ENCODE results near the gene SMIM7. TPM values are rescaled to one million over a fixed set of nuclear protein-coding genes. Genes with fewer than 3 reads are reported as not detected.
"Not testable (repeated sequence)": the region's sequence is repeated elsewhere in the genome, so short reads cannot be mapped to it uniquely, and the experiment has no call there.

SMIM7 gene
- total RNA-seq, 4 donors from 2014 or later: 36.4 to 60.5 (median 49.8) TPM

DNA sequence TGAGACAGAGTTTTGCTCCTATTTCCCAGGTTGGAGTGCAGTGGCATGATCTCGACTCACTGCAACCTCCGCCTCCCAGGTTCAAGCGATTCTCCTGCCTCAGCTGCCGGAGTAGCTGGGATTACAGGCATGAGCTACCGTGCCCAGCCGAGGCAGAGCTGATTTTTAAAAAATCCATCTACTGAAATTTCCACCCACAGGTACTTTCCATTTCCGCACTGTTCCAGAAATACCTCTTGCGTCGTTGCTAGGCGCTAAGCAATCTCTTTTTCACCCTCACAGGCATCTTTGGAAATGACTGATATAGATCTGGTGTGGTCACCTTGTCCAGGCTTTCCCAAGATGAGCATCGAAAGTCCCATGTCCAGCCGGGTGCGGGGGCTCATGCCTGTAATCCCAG lies 10.3 kb upstream of the SMIM7 start:
- TF ChIP-seq POLR2A (IDR thresholded peaks at IDR 0.05): no peak
- Histone ChIP-seq H3K4me3 (no peak overlapping the region), H3K27ac (peak overlapping the region; percentile 100), H3K27me3 (no peaks in the 10 kb centered on the region), H3K9me3 (no peaks in the 10 kb centered on the region), H3K4me1 (peaks cover 36 to 41% of the 10 kb centered on the region in 2 donors), H3K36me3 (peaks cover 0 to 7% of the 10 kb centered on the region in 2 donors)
- intact Hi-C loops (cut with DNase I; ENCODE audit: low total_unique reads) (loop anchor here (2.0 to 5.0 kb wide), 2 partner anchors 57 to 1347 kb away; no protein-coding TSS in a partner anchor), in situ Hi-C loops (cut with MboI; ENCODE audit: low sequenced_read_pairs in 4 of 4) (no loop called here)
- ATAC-seq: no peak
- DNase-seq: no peak

DNA sequence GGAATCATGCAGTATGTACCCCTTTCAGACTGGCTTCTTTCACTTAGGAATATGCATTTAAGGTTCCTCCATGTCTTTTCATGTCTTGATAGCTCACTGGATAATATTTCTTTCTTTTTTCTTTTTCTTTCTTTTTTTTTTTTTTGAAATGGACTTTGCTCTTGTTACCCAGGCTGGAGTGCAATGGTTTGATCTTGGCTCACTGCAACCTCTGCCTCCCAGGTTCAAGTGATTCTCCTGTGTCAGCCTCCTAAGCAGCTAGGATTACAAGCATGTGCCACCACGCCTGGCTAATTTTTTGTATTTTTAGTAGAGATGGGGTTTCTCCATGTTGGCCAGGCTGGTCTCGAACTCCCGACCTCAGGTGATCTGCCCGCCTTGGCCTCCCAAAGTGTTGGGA lies 8.8 kb upstream of the SMIM7 start:
- in situ Hi-C loops (cut with MboI; ENCODE audit: low sequenced_read_pairs in 4 of 4); intact Hi-C loops (cut with DNase I; ENCODE audit: low total_unique reads): not testable (repeated sequence)

DNA sequence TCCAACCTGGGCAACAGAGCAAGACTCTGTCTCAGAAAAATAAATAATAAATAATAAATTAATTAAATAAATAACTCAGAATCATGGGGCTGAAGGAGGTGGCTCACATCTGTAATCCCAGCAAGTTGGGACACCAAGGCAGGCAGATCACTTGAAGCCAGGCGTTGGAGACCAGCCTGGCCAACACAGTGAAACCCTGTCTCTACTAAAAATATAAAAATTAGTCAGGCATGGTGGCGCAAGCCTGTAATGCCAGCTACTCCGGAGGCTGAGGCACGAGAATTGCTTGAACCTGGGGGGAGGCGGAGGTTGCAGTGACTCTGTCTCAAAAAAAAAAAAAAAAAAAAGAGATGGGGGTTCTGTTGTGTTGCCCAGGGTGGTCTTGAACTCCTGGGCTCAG lies 8.2 kb upstream of the SMIM7 start:
- peak overlapping the region; percentile 100 for H3K27ac ChIP-seq
- H3K27me3 ChIP-seq: no peaks in the 10 kb centered on the region
- H3K4me3 ChIP-seq: no peak overlapping the region
- peak; percentile 74 to 88 for DNase-seq
- H3K36me3 ChIP-seq: peaks cover 0 to 7% of the 10 kb centered on the region in 2 donors
- in situ Hi-C loops (cut with MboI; ENCODE audit: low sequenced_read_pairs in 4 of 4): no loop called here
- TF ChIP-seq, protein P1, sequence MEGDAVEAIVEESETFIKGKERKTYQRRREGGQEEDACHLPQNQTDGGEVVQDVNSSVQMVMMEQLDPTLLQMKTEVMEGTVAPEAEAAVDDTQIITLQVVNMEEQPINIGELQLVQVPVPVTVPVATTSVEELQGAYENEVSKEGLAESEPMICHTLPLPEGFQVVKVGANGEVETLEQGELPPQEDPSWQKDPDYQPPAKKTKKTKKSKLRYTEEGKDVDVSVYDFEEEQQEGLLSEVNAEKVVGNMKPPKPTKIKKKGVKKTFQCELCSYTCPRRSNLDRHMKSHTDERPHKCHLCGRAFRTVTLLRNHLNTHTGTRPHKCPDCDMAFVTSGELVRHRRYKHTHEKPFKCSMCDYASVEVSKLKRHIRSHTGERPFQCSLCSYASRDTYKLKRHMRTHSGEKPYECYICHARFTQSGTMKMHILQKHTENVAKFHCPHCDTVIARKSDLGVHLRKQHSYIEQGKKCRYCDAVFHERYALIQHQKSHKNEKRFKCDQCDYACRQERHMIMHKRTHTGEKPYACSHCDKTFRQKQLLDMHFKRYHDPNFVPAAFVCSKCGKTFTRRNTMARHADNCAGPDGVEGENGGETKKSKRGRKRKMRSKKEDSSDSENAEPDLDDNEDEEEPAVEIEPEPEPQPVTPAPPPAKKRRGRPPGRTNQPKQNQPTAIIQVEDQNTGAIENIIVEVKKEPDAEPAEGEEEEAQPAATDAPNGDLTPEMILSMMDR (IDR thresholded peaks at IDR 0.05 in 4 of 5, conservative IDR thresholded peaks at IDR 0.05 in 1 of 5): no peak
- TF ChIP-seq POLR2A (IDR thresholded peaks at IDR 0.05): peak; percentile 47 to 48
- no peaks in the 10 kb centered on the region for H3K9me3 ChIP-seq
- H3K4me1 ChIP-seq: peaks cover 36 to 37% of the 10 kb centered on the region in 2 donors
- intact Hi-C loops (cut with DNase I; ENCODE audit: low total_unique reads): no loop called here
- ATAC-seq: peak; percentile 36

More for the DNA sequence above, 8.8 kb upstream of the SMIM7 start:
- H3K27ac ChIP-seq: peak overlapping the region; percentile 100
- DNase-seq, ATAC-seq, H3K36me3 ChIP-seq, H3K9me3 ChIP-seq, H3K27me3 ChIP-seq, H3K4me3 ChIP-seq: not testable (repeated sequence)
- H3K4me1 ChIP-seq: peaks cover 39 to 42% of the 10 kb centered on the region in 2 donors

DNA sequence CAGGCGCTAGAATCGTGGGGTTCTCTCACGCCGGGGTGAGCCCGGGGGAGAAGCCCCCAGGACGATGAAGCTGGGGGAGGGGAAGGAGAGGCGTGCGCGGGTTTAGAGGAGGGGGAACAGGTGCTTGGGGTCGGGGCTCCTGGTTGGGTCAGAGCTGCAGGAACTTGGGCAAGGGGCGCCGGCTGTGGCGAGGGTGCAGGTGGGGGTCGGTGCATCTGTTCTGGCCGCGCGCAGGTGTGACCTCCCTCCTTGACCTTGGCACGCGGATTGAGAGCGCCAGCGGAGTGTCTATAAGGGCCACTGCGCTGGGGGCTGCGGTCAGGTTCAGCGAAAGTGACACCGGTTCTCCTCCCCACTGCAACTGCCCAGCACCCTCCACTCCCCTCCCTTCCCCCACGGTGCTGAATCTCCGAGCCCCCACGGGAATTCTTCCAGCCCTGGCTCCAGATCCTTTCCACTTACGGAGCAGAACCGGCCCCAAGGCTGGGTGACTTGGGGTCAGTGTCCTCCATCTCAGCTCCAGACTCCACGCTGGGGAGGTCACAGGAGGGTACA lies 1.6 kb upstream of the SMIM7 start:
- peak overlapping the region; percentile 100 for H3K27ac ChIP-seq
- peaks cover 38 to 42% of the 10 kb centered on the region in 2 donors for H3K4me1 ChIP-seq
- peak overlapping the region; percentile 84 to 95 (median 91) for H3K4me3 ChIP-seq
- peaks cover 0 to 20% of the 10 kb centered on the region in 2 donors for H3K36me3 ChIP-seq
- in situ Hi-C loops (cut with MboI; ENCODE audit: low sequenced_read_pairs in 4 of 4): no loop called here
- TF ChIP-seq, protein P1 (IDR thresholded peaks at IDR 0.05 in 4 of 5, conservative IDR thresholded peaks at IDR 0.05 in 1 of 5): no peak
- peak in 1 of 2 donors; percentile 3 for TF ChIP-seq POLR2A (IDR thresholded peaks at IDR 0.05)
- H3K9me3 ChIP-seq: no peaks in the 10 kb centered on the region
- ATAC-seq (peak; percentile 13 to 53), DNase-seq (peak; percentile 64 to 95)
- no peaks in the 10 kb centered on the region for H3K27me3 ChIP-seq
- intact Hi-C loops (cut with DNase I; ENCODE audit: low total_unique reads): loop anchor here (2.0 kb wide), 3 partner anchors 33 to 199 kb away; partner anchors contain the start of genes MED26 and SLC35E1

DNA sequence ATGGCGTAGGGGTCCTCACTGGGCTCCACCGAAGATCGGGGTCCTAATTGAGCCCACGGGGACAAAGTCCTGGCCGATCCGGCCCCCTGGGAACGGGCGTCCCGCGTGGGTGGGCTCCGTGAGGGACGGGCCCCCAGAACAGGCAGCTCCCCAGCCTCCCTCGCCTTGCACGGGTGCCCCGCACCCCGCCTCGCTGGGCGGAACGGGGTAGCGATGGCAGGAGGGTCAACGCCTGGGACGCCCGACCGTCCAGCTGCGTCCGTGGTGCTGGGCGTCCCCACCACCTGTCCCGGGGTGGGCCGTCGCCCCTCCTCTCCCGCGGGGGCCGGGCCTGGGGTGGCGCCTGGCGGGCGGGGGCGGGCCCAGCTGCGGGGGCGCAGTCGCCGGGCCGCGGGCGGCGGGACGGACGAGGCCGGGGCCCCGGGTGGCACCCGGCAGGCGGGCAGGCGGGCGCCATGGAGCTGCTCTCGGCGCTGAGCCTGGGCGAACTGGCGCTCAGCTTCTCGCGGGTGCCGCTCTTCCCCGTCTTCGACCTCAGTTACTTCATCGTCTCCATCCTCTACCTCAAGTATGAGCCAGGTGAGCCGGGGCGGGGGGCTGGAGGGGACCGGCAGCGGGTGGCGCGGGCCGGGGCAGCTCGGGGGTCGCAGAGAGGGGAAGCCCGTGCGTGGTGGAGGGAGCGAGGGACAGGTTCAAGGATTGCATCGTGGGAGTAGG lies 977 bp upstream of the SMIM7 start, which contains the start of gene TMEM38A:
TMEM38A (plus strand) TSS at position 377 of the 717 bp plus-strand sequence; CDS start at position 456, 79 bp downstream.
- H3K27me3 ChIP-seq: no peaks in the 10 kb centered on the region
- peaks cover 0 to 21% of the 10 kb centered on the region in 2 donors for H3K36me3 ChIP-seq
- in situ Hi-C loops (cut with MboI; ENCODE audit: low sequenced_read_pairs in 4 of 4): no loop called here
- H3K4me1 ChIP-seq: peaks cover 38 to 42% of the 10 kb centered on the region in 2 donors
- intact Hi-C loops (cut with DNase I; ENCODE audit: low total_unique reads): loop anchor here (2.0 kb wide), 3 partner anchors 32 to 198 kb away; partner anchors contain the start of genes MED26 and SLC35E1
- peak; percentile 58 to 86 for DNase-seq
- H3K4me3 ChIP-seq: peak within 1 kb of the TSS; percentile 84 to 95 (median 91)
- H3K9me3 ChIP-seq: no peaks in the 10 kb centered on the region
- peak within 1 kb of the TSS; percentile 100 for H3K27ac ChIP-seq
- TF ChIP-seq, protein P1 (IDR thresholded peaks at IDR 0.05 in 4 of 5, conservative IDR thresholded peaks at IDR 0.05 in 1 of 5): no peak
- peak; percentile 91 to 93 for TF ChIP-seq POLR2A (IDR thresholded peaks at IDR 0.05)
- peak; percentile 37 to 47 for ATAC-seq
